HL-60 (cell line): ENCODE measurements around the gene ABHD13.
"Not testable (repeated sequence)": the region's sequence is repeated elsewhere in the genome, so short reads cannot be mapped to it uniquely, and the experiment has no call there.

Experiments used
- DNase-seq, 2 experiments: peaks; one replicate each; pipeline ENCODE4 v3.0.0-alpha.2; 2010 to 2020; ENCODE audit warnings: low read depth in 1 of 2, low spot score in 1 of 2
- H3K27ac ChIP-seq: fragments of 250-450 bp; sonication (Bioruptor Pico); replicated peaks from 2 replicates; pipeline ENCODE4 v1.5.1; 2020; ENCODE audit warnings: mild to moderate bottlenecking, moderate library complexity
- H3K27me3 ChIP-seq: fragments of 250-450 bp; sonication (Bioruptor Pico); 2 replicates; pipeline ENCODE4 v1.5.1; 2021; ENCODE audit warnings: mild to moderate bottlenecking, moderate library complexity; ENCODE audit not compliant: insufficient read depth, poor library complexity, severe bottlenecking
- H3K4me3 ChIP-seq: replicated peaks from 2 replicates; pipeline ENCODE4 v1.5.1; 2011; ENCODE audit warnings: mild to moderate bottlenecking, control low read depth, low read length; ENCODE audit not compliant: insufficient read depth
- CTCF ChIP-seq: IDR thresholded peaks from one replicate; pipeline ENCODE4 v1.5.1; 2011; ENCODE audit warnings: low read length, control low read depth, inconsistent platforms; ENCODE audit not compliant: insufficient read depth
- GABPA ChIP-seq: IDR thresholded peaks from 2 replicates; pipeline ENCODE4 v1.6.1; 2012; ENCODE audit warnings: low read depth
- POLR2AphosphoS5 ChIP-seq: IDR thresholded peaks from 2 replicates; pipeline ENCODE4 v1.6.1; 2012; ENCODE audit warnings: low read depth
- REST ChIP-seq: IDR thresholded peaks from 2 replicates; pipeline ENCODE4 v1.6.1; 2012; ENCODE audit warnings: low read depth; ENCODE audit not compliant: insufficient replicate concordance
- SPI1 ChIP-seq: IDR thresholded peaks from 2 replicates; pipeline ENCODE4 v1.6.1; 2012; ENCODE audit warnings: low read depth, mild to moderate bottlenecking, borderline replicate concordance

ABHD13 gene

GRCh38 chr13:108267347-108267746, 49.2 kb downstream of the ABHD13 start:
- H3K27ac ChIP-seq = peak overlapping the region; percentile 87
- peak in 1 of 2 experiments; percentile 70 for DNase-seq
- peak; percentile 57; the same call in 1 of the 2 replicates for TF ChIP-seq SPI1
- no peak for TF ChIP-seq REST
- H3K4me3 ChIP-seq = no peak overlapping the region
- no peaks in the 10 kb centered on the region for H3K27me3 ChIP-seq

- H3K27me3 ChIP-seq, DNase-seq: not testable (repeated sequence)
- H3K27ac ChIP-seq = peak overlapping the region; percentile 87
These were observed 49.7 kb downstream of the ABHD13 start for GRCh38 chr13:108267855-108268254.

GRCh38 chr13:108268466-108269112, 50.4 kb downstream of the ABHD13 start:
- no peaks in the 10 kb centered on the region for H3K27me3 ChIP-seq
- DNase-seq = peak in 1 of 2 experiments; percentile 33
- H3K27ac ChIP-seq = peak overlapping the region; percentile 87
- TF ChIP-seq SPI1 (no peak), GABPA (no peak), CTCF (no peak), POLR2AphosphoS5 (no peak), REST (no peak)
- H3K4me3 ChIP-seq = no peak overlapping the region

More at GRCh38 chr13:108267855-108268254, 49.7 kb downstream of the ABHD13 start:
- H3K4me3 ChIP-seq = not testable (repeated sequence)

GRCh38 chr13:108269601-108270328, 51.6 kb downstream of the ABHD13 start, which contains the start of gene TNFSF13B:
TNFSF13B (plus strand) TSS chr13:108269718; CDS start chr13:108269896, 178 bp downstream.
- H3K27ac ChIP-seq = peak within 1 kb of the TSS; percentile 87
- peak; percentile 64 to 90 for DNase-seq
- peak within 1 kb of the TSS; percentile 46 for H3K4me3 ChIP-seq

More at GRCh38 chr13:108269601-108270328, 51.6 kb downstream of the ABHD13 start, which contains the start of gene TNFSF13B:
- no peaks in the 10 kb centered on the region for H3K27me3 ChIP-seq
- TF ChIP-seq POLR2AphosphoS5 (peak; percentile 52), SPI1 (peak; percentile 93), REST (no peak)
